Colon (tissue), 2 donors: ENCODE data around the gene KCNH1.
"Not testable (repeated sequence)": the region's sequence is repeated elsewhere in the genome, so short reads cannot be mapped to it uniquely, and the experiment has no call there.

Experiments used
- FAIRE-seq: peaks from 2 replicates; lab custom pipeline; 2012; peaks lifted over from hg19 to GRCh38; lab: Jason Lieb, UNC
- donor health status: control.
- donor health status: control.

Gene KCNH1

DNA sequence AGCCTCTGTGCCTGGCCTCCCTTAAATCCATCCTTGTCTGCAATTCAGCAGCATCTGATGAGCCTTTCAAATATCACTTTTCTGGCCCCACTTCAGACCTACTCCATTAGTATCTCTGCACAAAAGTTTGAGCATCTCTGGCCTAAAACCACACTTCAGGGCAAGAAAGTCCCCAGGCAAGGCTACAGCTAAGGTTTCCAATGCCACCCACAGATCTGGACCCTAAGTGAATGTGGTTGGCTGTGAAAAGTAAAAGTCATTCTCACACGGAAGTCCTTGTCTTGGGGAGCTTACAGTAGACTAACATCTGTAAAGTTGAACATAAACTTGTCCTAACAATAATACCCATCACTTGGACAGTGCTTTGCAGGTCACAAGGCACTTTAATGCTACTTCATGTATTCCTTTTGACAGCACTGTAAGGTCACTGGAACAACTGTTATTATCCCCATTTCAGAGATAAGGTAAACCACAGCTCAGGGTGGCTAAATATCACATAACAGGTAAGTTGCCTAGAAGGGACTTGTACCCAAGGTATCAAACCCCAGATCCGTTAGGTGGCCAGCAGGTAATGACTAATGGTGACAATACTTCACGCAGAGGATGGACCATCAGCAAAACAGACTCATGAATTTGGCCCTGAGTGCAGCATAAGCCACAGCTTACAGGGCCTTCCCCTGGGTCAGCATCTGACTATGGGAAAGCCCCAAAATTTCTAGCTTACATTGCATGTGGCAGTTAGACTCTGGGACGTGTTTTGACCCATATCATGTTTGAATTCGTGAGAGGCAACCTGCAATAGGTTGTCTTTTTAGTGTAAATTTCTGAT, 449.3 kb downstream of the KCNH1 start:
- FAIRE-seq: no peak

DNA sequence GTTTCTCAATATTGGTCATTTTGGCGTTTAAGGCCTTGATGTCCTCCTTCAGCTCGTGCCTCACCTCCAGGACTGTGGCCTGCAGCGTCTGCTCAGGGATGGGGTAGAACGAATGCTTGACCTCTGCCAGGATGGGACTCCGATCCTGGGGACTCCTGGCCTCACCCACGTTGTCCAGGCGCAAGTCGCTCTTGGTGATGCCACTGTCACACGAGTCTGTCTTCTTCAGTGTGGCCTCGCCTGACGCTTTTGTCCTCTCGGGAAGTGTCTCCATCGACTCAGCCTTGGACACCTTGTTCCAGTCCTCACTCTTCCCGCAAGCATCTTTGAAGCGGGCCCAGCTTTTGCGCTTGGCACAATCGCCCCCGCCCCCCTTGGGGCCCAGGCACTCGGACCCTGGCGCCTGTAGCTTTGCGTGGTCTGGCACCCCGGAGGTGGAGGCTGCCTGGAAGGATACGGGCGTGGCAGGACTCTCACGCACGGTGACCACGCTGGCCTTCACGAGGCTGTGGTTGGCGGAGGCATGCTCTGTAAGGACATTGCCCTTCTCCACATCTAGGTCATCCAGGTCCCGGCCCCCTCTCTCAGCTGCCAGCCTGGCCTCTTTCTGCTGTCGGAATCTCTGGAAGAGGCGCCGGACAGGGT, 450.4 kb downstream of the KCNH1 start:
- FAIRE-seq: no peak

GRCh38 chr1:210681158-210681557, 452.8 kb downstream of the KCNH1 start:
- FAIRE-seq: no peak

DNA sequence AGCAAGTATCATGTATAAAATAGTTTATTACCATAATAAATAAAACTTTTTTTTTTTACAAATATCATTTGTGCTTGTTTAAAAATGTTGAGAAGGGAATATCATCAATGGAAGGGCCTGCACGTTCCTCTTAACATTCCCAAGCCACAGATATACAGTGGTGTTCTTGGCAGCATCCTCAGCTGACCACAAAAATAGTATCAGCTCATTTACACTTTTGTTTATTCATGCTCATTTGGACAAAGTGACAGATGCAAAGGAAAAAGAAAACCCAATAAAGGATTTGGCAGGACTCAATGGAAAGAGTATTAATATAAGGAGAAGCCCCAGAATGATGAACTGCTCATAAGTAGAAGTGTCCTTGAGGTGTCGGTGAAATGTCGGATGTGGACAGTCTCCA, 455.6 kb downstream of the KCNH1 start:
- no peak for FAIRE-seq

DNA sequence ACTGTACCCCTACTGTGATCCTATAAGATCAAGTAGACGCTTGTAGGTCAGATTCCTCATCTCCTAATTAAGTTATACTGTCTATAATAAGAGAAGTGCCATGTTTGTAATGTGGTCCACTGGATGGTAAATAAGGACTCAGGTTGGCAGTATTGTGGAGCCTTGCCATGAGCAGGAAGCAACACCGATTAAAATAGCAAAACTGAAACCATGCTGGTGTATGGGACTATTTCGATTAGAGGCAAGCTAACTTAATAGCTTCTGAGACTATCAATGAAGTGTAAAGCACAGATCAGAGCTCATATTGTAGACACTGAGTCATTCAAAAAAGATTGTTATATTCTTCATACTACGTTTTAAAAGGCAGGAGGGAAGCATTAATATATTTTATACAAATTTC, 456.4 kb downstream of the KCNH1 start:
- no peak for FAIRE-seq

GRCh38 chr1:210676539-210676938, 457.4 kb downstream of the KCNH1 start:
- FAIRE-seq: no peak

DNA sequence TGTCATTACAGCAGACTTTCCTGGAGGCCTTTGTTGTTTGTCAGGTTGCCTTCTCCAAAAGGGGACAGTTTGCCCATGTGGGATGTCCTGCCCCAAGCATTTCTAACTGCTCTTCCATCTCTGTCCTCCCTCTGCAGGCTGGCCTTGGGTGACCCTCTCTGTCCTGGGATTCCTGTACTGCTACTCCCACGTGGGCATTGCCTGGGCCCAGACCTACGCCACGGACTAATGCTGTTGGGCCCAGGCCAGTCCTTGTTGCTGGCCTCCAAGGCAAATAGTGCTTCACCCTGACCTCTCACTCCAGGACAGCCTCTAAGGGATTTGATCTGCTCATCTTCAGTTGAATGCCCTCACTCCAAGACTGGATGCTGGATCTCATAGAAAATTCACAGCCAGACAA, 459.8 kb downstream of the KCNH1 start:
- FAIRE-seq: no peak

- no peak for FAIRE-seq
Observed at GRCh38 chr1:210669951-210670350, 464.0 kb downstream of the KCNH1 start.

GRCh38 chr1:210663730-210664573, 470.0 kb downstream of the KCNH1 start:
- FAIRE-seq: no peak

DNA sequence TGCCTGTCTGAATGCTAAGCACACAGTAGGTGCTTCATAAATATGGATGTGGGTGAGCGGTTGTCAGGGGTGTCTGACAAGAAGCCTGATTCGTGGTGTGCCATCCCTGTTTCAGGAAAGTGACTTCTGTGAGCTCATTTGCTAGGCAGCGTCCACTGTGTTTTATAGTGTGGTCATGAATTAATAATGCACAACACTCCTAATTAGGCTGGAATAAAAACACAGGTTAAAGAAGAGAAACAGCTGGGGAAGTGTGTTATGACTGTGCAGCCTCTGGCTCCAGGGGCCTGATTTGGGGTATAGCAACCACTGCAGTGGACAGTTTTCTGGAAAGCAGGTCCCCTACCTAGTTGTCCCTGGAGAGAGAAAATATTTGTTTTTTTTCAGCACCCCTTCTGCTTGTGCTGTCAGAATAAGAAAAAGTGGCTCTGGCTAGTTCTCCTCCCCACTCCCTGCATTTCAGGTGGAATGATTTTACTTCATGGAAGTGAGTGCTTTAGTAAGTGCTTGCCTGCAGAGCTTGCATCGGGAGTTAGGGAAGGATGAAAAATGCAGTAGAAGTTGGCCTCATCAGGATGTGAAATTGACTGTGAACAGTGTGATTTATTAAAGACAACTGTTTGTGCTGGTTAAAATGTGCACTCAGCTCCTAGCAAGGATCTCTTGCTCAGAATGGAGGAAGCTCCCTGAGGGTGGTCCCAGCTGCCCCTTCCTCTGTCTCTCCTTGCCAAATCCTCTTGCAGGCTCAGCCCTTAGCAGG, 471.5 kb downstream of the KCNH1 start:
- no peak for FAIRE-seq

DNA sequence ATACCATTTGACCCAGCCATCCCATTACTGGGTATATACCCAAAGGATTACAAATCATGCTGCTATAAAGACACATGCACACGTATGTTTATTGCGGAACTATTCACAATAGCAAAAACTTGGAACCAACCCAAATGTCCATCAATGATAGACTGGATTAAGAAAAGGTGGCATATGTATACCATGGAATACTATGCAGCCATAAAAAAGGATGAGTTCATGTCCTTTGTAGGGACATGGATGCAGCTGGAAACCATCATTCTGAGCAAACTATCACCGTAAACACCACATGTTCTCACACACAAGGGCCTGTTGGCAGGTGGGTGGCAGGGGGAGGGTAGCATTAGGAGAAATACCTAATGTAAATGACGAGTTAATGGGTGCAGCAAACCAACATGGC, 472.4 kb downstream of the KCNH1 start:
- FAIRE-seq: not testable (repeated sequence)

- no peak for FAIRE-seq
Observed at GRCh38 chr1:210657806-210658205, 476.1 kb downstream of the KCNH1 start.

GRCh38 chr1:210655511-210655910, 478.4 kb downstream of the KCNH1 start:
- FAIRE-seq: no peak

DNA sequence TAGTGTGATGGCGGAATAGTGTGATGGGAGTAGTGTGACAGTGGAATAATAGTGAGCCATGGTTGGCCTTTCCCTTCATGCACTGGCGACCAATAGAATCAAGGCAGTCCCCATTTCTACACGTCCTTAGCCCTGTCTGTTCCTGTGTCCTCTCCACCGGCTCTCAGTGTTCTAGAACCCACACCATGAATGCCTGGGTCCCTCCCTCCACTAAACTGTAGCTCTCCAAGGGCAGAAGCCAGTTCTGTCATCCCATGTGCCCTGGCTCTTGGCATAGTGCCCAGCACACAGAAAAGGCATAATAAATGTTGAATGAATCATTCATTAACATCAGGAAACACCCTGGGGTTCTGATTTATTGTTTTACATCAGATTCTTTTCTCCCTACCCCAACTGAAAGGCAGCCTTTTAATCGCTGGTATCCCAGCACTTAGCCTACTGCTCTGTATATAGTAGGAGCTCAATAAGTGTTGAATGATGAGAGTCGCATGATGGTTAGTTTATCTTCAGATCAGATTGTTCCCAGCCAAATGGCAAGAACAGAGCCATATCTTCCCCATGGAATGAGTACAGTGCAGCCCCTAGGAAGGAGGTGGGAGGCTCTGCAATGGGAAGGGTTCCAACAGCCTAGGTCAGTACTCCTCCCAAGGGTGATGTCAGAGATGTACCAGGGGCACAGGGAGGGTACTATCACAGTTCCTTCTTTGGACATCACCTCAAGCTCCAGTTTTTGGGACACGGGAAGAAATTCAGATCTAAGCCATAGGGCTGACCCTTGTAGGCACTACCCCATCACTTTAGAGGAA, 479.6 kb downstream of the KCNH1 start:
- FAIRE-seq: no peak

DNA sequence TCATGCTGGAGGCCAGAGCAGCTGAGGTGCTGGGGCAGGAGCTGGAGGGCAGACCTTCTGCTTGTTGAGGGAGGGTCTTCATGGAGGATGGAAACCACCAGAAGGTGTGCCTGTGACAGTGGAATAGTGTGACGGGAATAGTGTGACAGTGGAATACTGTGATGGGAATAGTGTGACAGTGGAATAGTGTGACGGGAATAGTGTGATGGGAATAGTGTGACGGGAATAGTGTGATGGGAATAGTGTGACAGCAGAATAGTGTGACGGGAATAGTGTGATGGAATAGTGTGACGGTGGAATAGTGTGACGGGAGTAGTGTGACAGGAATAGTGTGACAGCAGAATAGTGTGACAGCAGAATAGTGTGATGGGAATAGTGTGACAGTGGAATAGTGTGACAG, 480.2 kb downstream of the KCNH1 start:
- peak; percentile 71 for FAIRE-seq

GRCh38 chr1:210652329-210652954, 481.5 kb downstream of the KCNH1 start:
- no peak for FAIRE-seq

DNA sequence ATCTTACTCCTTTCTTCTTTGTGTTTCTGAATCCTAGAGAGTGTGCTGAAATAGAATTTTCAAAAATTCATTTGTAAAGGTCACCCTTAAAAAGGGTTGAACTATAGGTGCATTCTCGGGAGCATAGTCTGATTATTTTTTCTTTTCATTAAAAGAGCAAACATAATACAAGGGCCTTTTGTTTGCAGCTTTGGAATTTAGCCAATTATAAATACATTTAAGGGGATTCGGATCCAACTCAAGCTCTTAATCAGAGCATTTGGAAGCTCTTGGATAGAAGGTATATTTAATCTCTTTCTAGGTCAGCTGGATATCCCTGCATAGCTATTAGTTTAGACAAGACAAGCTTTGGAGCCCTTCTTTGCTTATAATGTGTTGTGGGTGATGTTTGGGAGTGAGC, 483.5 kb downstream of the KCNH1 start:
- FAIRE-seq: no peak

- FAIRE-seq: no peak
Observed at GRCh38 chr1:210648588-210649269, 485.2 kb downstream of the KCNH1 start.

DNA sequence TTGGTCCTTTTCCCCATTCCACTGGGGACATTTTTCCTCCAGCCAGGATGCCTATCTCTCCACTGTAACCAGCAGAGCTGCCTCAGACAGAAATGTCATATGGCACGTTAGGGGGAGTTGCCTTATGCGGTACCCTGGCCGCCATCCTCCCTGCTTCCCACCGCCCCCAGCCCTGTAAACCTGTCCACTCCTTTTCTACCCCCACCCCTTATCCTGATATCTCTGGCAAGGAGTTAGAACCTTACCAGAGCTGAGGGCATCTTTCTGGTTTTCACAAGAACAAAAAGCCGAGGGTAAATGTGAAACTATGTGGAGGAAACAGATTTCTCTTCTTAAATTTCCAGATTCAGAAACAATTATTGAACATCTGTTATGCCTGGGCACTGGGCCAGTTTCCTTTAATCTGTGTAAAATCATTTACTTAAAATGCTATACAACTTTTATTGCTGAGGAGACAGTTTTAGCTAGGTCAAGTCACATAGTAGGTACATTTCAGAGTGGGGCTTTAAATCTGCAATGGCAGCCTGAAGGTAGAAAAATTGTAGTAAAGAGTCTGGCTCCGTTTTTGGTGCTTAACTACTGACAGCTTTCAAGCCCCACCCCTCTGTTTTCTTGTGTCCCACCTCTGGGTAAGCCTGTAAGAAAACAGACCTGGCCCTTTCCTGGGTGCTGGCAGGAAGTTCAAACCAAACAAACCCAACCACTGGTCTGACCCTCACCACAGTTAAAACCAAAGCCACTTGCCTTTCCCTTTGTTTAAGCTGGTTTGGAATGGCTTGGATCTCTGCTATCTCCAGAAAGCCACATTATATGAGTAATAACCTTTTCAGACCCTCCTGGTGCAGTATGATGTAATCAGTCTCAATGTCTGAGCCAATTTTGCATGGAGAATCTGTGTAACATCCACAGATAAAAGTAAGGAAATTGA, 486.3 kb downstream of the KCNH1 start:
- no peak for FAIRE-seq
